ENCODE data around the gene TEX10. TPM values are rescaled to one million over a fixed set of nuclear protein-coding genes. Genes with fewer than 3 reads are reported as not detected.

Gene TEX10
- total RNA-seq, 2 experiments from 2014 or later = 9.3 to 10.1 TPM

GRCh38 chr9:100324594-100325200, 28.0 kb downstream of the TEX10 start:
- Mint-ChIP-seq H3K36me3 (ENCODE audit: low read depth) (peaks cover 88% of the 10 kb centered on the region), H3K4me1 (ENCODE audit: low read depth) (peaks cover 34% of the 10 kb centered on the region), H3K9me3 (no peaks in the 10 kb centered on the region), H3K27ac (no peak overlapping the region), H3K27me3 (no peaks in the 10 kb centered on the region), H3K4me3 (no peak overlapping the region)
- no peaks in the 10 kb centered on the region for H3K4me1 ChIP-seq (ENCODE audit: insufficient read depth, low read length)
- H3K27ac ChIP-seq (ENCODE audit: low read depth in 1 of 2, low read length in 2 of 2) = no peak overlapping the region
- DNase-seq (peak in 3 of 14 experiments; percentile 41 to 52 (median 47)), ATAC-seq (ENCODE audit: poor library complexity) (peak; percentile 48)
- H3K27me3 ChIP-seq (ENCODE audit: control insufficient read depth in 1 of 2, insufficient read depth in 2 of 2, low read length in 2 of 2) = no peaks in the 10 kb centered on the region
- TF ChIP-seq, protein P1, sequence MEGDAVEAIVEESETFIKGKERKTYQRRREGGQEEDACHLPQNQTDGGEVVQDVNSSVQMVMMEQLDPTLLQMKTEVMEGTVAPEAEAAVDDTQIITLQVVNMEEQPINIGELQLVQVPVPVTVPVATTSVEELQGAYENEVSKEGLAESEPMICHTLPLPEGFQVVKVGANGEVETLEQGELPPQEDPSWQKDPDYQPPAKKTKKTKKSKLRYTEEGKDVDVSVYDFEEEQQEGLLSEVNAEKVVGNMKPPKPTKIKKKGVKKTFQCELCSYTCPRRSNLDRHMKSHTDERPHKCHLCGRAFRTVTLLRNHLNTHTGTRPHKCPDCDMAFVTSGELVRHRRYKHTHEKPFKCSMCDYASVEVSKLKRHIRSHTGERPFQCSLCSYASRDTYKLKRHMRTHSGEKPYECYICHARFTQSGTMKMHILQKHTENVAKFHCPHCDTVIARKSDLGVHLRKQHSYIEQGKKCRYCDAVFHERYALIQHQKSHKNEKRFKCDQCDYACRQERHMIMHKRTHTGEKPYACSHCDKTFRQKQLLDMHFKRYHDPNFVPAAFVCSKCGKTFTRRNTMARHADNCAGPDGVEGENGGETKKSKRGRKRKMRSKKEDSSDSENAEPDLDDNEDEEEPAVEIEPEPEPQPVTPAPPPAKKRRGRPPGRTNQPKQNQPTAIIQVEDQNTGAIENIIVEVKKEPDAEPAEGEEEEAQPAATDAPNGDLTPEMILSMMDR (IDR thresholded peaks at IDR 0.05) = peak; percentile 76
- intact Hi-C loops (cut with DNase I, micrococcal nuclease) = loop anchor here (1.0 to 10.0 kb wide), 4 partner anchors 113 to 1140 kb away; no protein-coding TSS in a partner anchor
- peaks cover 49% of the 10 kb centered on the region for H3K36me3 ChIP-seq (ENCODE audit: insufficient read depth, low read length)
- no peaks in the 10 kb centered on the region for H3K9me3 ChIP-seq (ENCODE audit: control insufficient read depth in 1 of 2, insufficient read depth in 1 of 2, low read length in 2 of 2)
- ChIA-PET POLR2A (interaction anchor here (0.9 to 1.1 kb wide), 2 partner anchors 28 to 417 kb away, joined by 3 to 8 read pairs; partner anchors contain the start of gene TEX10), CTCF (interaction anchor here (0.7 to 2.8 kb wide), 8 partner anchors 9 to 113 kb away, joined by 3 to 10 read pairs (median 6); no protein-coding TSS in a partner anchor)
- H3K4me3 ChIP-seq (ENCODE audit: low read length) = no peak overlapping the region

DNA sequence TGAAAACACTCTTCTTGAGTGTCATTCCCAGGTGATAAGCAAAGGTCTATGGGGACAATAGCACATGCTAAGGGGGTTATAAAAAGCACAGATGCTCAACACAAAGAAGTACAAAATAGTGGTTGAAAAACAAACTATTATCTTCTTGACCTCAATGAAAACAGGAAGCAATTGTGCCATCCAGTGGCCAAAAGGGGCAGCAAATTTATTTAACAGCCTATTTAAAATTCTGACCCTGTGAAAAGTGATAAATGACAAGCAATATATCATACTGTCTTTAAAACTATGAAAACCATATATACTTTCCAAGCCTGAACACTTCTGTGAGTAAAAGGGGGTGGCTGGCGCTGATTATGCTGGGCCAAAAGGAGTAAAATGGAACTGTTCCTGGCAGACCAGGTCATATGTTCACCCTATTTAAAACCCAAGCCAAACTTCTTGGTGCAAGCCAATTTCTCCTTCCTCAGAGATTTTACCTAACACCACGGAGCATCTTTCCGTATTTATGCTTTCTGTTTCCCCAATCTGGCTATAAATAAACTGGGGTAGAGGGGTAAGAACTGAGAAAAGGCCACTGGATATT, 29.7 kb downstream of the TEX10 start:
- peaks cover 84% of the 10 kb centered on the region for H3K36me3 Mint-ChIP-seq (ENCODE audit: low read depth)
- POLR2A ChIA-PET = no interaction called here
- no peaks in the 10 kb centered on the region for H3K9me3 Mint-ChIP-seq
- H3K36me3 ChIP-seq (ENCODE audit: insufficient read depth, low read length) = peaks cover 50% of the 10 kb centered on the region
- H3K4me1 Mint-ChIP-seq (ENCODE audit: low read depth) = peaks cover 34% of the 10 kb centered on the region
- no peak overlapping the region for H3K4me3 Mint-ChIP-seq
- no peaks in the 10 kb centered on the region for H3K4me1 ChIP-seq (ENCODE audit: insufficient read depth, low read length)
- H3K4me3 ChIP-seq (ENCODE audit: low read length) = no peak overlapping the region
- CTCF ChIA-PET = interaction anchor here (2.8 kb wide), 1 partner anchor 115 kb away, joined by 10 read pairs; no protein-coding TSS in a partner anchor
- TF ChIP-seq, protein P1 (IDR thresholded peaks at IDR 0.05) = peak; percentile 36
- no peaks in the 10 kb centered on the region for H3K9me3 ChIP-seq (ENCODE audit: control insufficient read depth in 1 of 2, insufficient read depth in 1 of 2, low read length in 2 of 2)
- H3K27me3 Mint-ChIP-seq = no peaks in the 10 kb centered on the region
- peak in 6 of 14 experiments; percentile 2 to 50 (median 27) for DNase-seq
- H3K27ac ChIP-seq (ENCODE audit: low read depth in 1 of 2, low read length in 2 of 2) = no peak overlapping the region
- H3K27me3 ChIP-seq (ENCODE audit: control insufficient read depth in 1 of 2, insufficient read depth in 2 of 2, low read length in 2 of 2) = no peaks in the 10 kb centered on the region
- no peak for ATAC-seq (ENCODE audit: poor library complexity)
- intact Hi-C loops (cut with DNase I, micrococcal nuclease) = loop anchor here (1.0 to 10.0 kb wide), 5 partner anchors 294 to 1160 kb away; no protein-coding TSS in a partner anchor
- H3K27ac Mint-ChIP-seq = no peak overlapping the region

DNA sequence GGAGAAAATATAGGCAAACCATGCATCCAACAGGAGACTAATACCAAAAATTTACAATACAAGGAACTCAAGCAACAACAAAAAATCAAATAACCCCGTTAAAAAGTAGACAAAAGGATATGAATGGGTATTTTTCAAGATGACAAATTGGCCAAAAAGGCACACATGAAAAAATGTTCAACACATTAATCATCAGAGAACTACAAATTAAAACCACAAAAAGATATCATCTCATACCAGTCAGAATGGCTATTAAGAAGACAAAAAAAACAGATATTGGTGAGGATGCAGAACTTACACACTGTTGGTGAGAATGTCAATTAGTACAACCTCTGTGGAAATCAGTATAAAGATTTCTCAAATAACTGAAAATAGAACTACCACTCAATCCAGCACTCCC, 35.0 kb downstream of the TEX10 start:
- Histone ChIP-seq H3K36me3 (ENCODE audit: insufficient read depth, low read length) (peaks cover 42% of the 10 kb centered on the region), H3K27ac (ENCODE audit: low read depth in 1 of 2, low read length in 2 of 2) (no peak overlapping the region), H3K27me3 (ENCODE audit: control insufficient read depth in 1 of 2, insufficient read depth in 2 of 2, low read length in 2 of 2) (no peaks in the 10 kb centered on the region), H3K4me1 (ENCODE audit: insufficient read depth, low read length) (no peaks in the 10 kb centered on the region), H3K4me3 (ENCODE audit: low read length) (no peak overlapping the region), H3K9me3 (ENCODE audit: control insufficient read depth in 1 of 2, insufficient read depth in 1 of 2, low read length in 2 of 2) (no peaks in the 10 kb centered on the region)
- ATAC-seq (ENCODE audit: poor library complexity) (no peak), DNase-seq (no peak)
- peaks cover 31% of the 10 kb centered on the region for H3K4me1 Mint-ChIP-seq (ENCODE audit: low read depth)
- no peak overlapping the region for H3K27ac Mint-ChIP-seq
- TF ChIP-seq, protein P1 (IDR thresholded peaks at IDR 0.05) = no peak
- H3K4me3 Mint-ChIP-seq = no peak overlapping the region
- CTCF ChIA-PET = no interaction called here
- intact Hi-C loops (cut with DNase I, micrococcal nuclease) = no loop called here
- H3K36me3 Mint-ChIP-seq (ENCODE audit: low read depth) = peaks cover 80% of the 10 kb centered on the region
- no peaks in the 10 kb centered on the region for H3K27me3 Mint-ChIP-seq
- POLR2A ChIA-PET = no interaction called here
- H3K9me3 Mint-ChIP-seq = no peaks in the 10 kb centered on the region

All from CD4-positive, alpha-beta T cell (primary cell).